Stimulated activated CD4-positive, alpha-beta T cell treated with anti-CD3 and anti-CD28 coated beads, Interleukin-4, amount 100 ng/mL, for 48 hours (primary cell): ENCODE measurements around the gene RNF4.
"Not testable (repeated sequence)": the region's sequence is repeated elsewhere in the genome, so short reads cannot be mapped to it uniquely, and the experiment has no call there.

Experiments used
- DNase-seq, 2 donors: peaks; one replicate each; pipeline ENCODE4 v3.0.0-alpha.2; 2020; ENCODE audit warnings: low read depth in 2 of 2

Gene RNF4, protein sequence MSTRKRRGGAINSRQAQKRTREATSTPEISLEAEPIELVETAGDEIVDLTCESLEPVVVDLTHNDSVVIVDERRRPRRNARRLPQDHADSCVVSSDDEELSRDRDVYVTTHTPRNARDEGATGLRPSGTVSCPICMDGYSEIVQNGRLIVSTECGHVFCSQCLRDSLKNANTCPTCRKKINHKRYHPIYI

DNA sequence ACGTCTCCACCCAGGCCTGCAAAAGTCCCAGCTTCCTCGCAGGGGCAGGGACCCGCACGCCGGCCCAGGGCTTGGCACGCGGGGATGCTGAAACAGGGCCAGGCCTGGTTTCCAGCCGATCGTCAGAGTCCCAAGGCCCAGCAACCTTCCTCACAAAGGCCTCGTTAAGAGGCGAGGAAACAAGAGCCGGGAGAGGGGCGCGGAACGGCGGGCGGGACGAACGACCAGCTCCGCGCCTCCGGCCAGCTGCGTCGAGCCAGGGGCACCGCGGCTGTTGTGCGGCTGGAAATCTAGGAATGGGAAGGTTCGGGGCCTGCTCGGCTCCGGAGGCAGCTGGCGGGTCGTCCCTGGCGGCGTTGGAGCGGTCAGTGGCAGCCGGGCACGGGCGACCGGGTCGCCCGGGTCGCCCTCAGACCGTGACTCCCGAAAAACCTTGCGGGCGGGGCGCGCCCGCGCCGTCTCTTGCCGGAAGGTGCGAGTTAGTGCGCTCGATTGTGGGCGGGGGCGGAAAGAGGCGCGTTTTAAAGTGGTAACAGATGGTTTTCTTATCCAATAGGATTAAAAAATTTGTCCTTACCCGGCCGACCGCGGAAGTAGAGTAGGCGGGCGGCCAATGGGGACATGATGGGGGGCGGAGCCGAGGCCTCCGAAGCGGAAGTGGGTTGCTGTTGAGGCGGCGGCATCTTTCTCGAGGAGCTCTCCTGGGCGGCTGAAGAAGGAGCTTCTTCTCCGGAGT, at the start of gene RNF4:
RNF4 (plus strand) TSS at position 651 of the 736 bp plus-strand sequence. CDS start 21,388 bp downstream, outside the sequence.
- peak; percentile 89 to 94 for DNase-seq

DNA sequence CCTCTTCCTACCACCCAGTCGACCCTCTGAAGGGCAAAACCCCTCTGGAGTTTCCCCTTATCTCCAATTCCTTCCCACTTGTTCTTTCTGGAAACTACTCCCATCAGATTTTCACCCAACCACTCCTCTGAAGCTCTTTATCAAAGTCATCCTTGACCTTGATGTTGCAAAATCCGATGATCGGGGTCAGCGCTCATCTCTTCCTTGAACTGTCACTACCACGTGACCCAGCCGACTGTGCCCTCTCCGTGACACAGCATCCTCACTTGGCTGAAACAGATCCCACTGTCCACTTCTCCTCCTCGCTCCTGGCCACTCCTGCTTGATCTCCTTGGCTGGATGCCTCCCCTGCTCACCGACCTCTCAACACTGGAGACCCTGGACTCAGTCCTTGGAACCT, 49.1 kb upstream of the RNF4 start:
- no peak for DNase-seq

DNA sequence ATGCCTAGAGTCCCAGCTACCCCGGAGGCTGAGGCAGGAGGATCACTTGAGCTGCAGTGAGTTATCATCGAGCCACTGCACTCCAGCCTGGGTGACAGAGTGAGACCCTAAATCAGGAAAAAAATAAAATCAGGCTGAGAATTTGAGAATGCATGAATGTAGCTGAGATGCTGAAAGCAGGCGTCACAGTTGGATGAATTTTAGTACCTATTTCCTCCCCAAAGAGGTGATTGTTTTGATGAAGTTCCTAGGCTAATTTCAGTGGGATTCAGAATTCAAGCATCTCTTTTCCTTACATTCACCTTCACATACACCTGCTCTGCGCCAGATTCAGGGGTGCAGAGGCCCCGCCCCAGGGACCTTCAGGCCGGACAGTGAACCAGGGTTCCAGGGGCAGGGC, 47.0 kb upstream of the RNF4 start:
- DNase-seq: no peak

DNA sequence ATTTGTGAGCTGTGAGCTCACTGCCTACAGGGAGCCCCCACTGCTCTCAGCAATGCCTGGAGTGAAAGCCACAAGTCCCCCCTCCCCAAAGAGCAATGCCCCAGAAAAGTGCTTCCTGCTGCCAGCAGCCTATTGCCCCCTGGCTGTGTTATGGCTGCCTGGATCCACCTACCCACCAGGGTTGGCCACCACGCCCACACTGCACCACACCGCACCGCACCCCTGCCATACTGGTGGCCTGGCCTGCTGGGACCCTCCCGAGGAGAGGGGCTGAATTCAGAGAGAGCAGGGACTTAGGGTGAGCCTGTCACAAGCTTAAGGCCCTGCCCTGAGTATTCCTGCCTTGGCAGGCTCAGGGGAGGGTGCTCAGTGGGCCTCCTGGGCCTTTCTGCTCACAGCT, 45.8 kb upstream of the RNF4 start:
- no peak for DNase-seq

DNA sequence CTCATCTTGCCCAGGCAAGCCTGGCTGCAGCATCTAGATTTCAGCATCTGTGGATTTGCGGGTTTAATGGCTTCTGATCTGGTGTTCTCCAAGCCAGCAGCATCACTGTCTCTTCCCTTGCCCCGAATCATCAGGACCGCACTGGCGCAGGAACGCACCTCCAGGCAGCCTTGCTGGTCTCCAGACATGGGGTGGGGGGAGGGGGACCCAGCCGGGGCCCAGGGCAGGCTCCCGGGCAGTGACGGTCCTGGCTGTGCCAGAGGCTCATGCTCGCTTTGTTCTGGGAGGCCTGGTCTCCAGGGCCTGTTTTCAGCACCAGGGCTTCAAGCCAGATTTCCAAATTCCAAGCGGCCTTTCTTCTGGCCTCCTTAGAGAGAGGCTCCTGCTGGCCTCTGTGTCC, 45.2 kb upstream of the RNF4 start:
- no peak for DNase-seq

DNA sequence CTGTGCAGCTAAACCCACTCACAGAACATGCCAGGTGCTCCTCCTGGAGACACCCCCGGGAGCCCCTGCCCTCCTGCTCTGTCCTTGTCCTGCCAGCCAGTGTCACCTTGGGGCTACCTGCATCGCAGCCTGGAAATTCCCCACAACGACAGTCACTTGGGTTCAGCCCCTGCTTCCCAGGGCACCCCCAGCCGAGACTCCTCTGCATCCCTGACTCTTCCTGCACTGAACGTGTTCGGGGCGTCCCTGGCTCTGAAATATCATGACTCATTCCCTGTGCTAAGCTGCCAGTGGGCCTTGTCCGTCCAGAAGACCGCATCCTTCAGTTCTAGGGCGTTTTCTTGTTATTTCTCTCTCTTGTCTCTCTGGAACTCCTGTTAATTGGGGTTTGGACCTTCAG, 44.3 kb upstream of the RNF4 start:
- no peak for DNase-seq

DNA sequence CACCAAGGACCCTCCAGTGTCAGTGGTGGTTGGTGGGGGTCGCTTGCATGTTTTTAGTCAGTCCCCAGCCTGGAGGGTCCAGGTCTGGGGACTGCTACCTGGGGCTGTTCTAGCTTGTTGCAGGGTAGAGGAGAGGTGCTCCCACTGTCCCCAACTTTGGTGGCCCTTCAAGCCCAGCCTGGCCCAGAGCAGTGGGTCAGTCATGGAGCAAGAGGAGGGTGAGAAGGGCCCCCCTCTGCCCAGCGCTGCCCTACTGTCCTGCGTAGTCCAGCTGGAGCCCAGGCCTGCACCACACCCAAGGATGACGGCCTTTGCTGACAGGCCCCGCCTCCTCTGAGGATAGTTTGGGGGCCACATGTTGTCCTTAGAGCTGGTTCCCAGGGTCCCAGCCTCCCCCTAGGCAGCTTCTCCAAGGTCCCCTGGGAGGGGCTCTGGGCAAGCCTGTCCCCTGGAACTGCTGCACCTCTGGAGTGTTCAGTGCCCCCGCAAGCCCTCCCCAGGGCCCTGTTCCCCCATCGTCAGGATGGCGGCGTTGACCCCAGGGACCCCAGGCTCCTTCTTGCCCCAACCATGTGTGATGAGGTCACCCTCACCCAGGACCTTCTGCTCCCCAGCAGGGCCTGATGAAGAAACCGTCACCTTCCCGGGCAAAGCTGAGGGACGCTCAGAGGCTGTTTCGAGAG, 43.4 kb upstream of the RNF4 start:
- no peak for DNase-seq

DNA sequence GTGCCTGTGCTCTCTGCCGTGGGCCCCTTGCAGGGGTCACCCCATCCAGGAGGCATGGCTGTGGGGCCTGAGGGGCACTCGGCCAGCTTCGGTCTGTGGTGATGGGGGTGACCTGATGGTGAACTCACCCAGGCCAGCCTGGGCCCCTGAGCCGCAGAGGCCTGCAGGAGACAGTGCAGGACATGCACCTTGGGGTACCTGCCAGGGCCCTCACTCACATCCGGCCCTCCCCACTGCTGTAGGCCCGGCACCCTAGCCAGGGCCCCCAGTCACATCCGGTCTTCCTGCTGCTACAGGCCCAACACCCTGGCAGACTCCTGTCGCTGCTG, 42.9 kb upstream of the RNF4 start:
- DNase-seq: no peak

DNA sequence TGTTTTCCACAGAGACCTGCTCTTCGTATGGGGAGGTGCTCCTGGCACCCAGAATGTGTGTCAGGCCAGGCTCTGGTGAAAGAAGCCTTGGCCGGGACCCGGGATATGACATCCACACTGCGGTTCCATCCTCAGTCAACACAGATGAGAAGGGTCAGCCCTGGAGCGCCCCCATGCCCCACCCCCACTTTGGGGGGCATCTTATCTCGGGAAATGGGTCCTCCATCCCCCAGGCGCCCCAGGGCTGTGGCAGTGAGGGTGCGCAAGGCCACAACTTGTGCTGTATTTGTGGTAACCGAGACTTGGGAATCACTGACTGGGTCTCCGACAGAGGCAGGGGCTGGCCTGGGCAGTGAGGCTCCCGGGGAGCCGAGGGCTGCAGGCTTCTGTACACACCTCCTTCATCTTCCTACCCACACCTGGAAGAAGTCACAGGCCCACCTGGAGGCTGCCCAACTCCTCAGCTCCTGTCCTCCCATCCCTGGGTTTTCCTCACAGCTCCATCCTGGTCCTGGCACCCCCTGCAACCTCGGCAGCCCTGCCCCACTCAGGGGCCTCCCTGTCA, 42.1 kb upstream of the RNF4 start:
- DNase-seq: no peak

DNA sequence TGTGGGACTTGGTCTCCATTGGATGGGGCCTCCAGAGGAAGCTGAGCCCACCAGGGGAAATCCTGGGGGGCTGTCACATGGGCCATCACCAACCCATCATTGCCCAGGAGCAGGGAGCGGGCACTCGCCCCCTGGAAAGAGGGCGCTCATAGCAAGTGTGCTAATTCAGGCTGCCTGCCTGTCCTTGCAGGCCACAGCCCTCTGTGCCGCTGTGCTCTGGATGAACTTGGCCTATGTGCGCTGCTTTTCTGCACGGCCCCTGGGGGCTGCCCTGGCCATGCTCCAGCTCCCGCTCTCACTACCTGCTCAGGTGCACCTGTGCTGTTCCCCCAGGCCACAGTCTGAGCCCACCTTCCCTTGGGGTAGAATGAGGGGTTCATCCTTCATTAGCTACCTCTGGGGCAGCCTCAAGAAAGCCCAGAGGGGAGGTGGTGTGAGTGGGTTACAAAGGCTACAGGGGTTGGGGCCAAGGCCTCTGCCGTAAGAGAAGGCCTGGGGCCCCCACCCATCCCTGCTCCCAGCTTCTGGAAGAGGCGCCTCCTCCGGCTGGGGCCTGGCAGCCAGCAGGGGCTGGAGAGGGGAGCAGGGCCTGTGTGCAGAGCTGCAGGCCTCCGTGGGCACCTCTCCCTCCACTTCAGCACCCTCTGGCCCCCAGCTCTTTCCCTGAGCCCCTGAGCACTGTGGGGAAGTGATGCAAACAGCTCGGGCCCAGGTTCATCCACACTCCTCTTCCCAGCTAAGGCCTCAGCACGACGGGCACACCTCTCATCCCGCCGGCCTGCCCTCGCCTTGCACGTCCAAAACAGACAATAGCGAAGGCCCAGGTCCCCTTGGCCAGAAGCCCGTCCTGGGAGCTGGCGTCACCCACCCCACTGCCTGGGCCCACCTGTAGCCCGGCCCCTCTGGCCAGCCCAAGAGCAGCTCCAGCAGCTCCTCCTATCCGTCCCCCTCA, 41.2 kb upstream of the RNF4 start:
- DNase-seq: no peak

DNA sequence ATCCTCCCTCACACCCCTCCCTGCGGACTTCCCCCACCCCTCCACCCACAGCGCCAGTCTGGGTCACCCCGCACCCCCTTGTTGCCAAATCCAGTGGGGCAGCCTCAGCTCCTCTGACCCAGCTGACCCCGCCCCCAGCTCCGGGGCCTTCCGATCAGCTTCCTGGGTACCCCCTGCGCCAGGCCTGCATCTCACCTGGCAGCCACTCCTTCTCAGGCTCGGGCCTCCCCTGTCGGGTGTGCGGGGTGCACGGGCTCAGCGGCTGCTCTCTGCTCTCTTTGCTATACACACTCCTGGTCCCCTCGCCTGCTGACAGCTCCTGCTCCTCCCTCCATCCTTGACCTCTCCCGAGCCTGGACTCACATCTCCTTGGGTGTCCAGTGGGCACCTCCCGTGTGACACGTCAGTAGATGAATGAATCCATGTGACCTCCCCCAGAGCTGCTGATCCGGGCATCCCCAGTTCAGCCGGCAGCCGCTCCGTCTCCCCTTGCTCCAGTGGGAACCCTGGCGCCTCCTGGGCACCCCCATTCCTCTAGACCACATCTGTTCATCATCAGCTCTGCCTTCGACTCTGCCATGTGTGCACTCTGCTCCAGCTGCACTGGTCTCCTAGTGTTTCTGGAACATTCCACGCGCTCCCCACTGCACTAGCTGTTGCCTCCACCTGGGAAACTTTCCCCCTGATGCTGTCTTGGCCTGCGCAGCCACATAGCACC, 40.3 kb upstream of the RNF4 start:
- no peak for DNase-seq

DNA sequence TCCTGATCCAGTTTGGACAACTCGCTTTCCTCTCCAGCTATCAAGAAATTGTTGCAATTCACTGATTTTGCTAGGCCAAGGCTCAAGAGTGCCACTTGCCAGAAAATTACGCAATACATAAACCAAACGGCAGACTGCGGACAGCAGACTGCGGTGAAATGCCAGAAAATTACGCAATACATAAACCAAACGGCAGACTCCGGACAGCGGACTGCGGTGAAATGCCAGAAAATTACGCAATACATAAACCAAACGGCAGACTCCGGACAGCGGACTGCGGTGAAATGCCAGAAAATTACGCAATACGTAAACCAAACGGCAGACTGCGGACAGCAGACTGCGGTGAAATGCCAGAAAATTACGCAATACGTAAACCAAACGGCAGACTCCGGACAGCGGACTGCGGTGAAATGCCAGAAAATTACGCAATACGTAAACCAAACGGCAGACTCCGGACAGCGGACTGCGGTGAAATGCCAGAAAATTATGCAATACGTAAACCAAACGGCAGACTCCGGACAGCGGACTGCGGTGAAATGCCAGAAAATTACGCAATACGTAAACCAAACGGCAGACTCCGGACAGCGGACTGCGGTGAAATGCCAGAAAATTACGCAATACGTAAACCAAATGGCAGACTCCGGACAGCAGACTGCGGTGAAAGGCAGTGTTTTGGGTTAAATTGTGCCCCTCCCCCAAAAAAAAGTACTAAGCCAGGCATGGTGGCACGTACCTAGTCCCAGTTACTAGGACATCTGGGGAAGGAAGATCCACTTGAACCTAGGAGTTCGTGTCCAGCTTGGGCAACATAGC, 38.8 kb upstream of the RNF4 start:
- DNase-seq: not testable (repeated sequence)

DNA sequence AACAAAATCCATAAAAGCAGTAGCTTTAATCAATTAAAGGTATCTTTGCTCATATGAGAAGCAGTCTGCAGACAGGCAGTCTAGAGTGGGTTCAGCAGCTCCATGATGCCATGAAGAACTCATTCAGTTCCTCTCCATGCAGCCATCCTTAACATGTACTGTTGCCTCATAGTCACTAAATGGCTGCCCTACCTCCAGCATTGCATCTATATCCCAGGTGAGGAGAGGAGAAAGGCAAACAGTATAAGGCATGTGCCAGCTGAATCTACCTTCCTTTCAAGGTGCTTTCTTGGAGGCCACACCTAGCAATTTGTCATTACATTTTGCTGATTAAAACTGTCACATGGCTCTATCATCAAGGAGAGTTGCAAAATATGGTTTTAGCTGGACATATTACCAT, 36.9 kb upstream of the RNF4 start:
- DNase-seq: no peak

DNA sequence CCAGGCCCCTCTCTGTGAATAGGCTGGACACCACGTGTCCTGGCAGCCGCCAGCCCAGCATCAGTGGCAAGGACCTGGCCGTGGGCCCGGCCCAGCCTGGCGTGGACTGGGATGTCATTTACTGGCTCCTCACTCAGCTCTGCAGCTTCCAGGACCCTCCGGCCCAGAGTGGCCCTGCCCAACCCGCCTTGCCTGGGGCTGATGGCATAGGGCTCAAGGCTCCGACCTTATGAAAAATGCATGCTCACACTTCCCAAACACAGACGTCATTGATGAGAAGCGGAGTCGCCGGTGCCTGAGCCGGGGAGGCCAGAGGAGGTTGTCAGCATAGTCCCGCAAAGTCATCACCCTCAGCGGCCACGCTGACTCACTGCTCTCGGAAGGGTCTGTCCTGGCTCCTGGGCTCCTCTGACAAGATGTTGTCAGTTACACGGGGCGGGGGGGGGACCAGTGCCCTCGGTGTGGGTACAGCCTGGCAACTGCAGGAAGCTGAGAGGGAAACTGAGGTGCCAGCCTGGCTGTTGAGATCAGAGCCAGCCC, 35.8 kb upstream of the RNF4 start:
- no peak for DNase-seq

DNA sequence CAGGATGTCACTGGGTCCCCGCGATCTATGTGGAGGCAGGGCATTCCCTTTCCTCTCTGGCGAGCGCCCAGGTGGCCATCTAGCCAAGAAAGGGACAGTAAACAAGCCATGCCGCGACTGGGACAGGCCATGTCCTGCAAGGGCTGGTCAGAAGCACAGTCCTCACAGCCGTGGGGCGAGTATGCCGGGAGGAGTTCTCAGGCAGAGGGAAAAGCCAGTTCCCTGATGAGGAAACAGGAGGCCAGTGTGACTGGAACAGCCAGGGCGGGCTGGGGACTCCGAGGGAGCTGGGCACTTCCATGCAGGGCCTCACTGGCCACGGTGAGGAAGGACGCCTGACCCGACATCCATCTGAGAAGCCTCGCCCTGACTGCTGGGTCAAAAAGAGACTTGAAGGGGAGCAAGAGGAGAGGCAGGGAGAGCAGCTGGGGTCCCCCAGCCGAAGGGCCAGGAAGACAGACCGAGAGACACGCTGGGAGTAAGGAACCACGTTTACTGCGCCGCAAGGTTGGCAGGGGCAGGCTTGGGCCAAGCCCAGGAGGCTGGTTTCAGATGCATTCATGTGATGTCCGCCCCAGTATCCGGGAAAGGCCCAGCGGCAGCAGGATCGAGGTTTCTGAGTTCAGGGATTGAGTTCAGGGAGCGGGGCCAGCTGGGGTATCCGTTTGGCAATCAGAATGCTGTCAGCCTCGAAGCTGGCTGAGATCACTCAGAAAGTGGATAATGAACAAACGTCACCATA, 35.1 kb upstream of the RNF4 start:
- DNase-seq: no peak

DNA sequence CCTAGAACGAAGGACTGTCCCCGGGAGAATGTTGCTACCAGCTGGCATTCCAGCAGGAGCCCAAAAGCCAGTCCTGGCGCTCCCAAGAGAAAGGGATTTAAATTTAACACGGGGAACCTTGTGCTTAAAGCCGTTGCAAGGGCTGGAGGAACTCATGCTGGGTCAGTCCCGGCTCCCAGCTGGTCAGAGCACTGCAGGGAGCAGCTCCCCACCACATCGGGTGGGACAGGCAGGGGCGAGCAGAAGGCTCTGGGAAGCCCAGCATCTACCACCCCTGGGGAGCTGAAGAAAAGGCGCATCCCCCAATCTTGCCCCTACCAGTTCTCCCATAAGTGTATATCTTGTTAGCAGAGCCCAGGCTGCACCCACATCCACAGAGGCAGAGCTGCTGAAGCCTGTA, 34.5 kb upstream of the RNF4 start:
- no peak for DNase-seq

DNA sequence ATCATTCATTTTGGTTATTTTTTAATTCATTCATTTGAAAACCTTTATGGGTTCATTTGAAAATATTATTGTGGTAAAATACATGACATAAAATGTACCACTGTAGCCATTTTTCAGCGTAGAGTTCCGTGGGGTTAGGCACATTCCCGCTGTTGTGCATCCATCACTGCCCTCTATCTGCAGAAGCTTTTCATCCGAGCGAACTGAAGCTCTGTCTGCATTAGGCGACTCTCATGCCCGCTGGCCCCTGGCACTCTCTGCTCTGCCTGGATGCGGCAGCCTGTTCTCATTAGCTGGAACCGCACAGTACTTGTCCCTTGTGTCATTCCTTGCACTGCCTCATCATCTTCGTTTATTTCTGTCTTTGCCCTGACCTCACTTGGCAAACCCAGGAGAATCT, 32.6 kb upstream of the RNF4 start:
- no peak for DNase-seq

DNA sequence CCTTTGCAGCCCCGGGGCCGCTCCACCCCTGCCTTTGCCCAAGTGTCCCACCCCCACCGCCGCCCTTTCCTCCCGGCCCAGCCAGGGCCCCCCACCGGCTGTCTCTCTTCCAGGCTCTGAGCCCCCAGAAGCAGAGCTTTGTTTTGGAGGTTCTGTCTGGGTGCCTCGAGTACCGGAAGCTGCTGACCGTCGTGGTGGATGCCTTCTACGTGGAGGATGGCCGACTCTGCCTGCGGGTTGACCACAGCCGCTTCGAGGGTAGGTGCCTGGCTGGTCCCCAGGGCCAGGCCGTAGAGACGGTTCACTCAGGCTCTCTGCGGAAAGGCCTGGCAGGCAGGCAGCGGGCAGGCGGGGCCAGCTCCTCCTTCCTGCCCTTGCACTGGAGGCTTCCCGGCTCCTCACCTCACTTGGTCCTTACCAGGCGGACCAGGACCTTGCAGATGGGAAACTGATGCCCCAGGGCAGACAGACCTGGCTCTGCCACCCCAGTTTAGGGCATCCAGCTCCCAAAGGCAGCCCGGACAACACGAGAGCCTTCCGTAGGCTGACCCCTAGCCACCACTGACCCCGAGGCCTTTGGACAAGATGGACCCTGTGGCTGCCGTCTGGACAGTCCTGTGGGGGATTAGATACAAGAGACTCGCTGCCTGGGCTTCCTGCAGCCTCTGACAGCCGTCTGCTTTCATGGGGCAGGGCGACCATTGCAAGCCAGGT, 32.0 kb upstream of the RNF4 start:
- DNase-seq: no peak
